RWPE1 (cell line): ENCODE data around the gene KAZN.

Experiments
- CTCF ChIA-PET: fragments of 350-600 bp; sonication (Branson Sonifier 250); formaldehyde crosslinking; extraction: SDS; loops from one replicate; lab custom pipeline; 2021; lab: Yijun Ruan, JAX
- POLR2A ChIA-PET: fragments of 400-600 bp; formaldehyde crosslinking; extraction: SDS; loops from one replicate; lab custom pipeline; 2020; ENCODE audit warnings: antibody characterized with exemption; ENCODE audit not compliant: low non-redundant PET; lab: Yijun Ruan, JAX
- DNase-seq: peaks from one replicate; pipeline ENCODE4 v3.0.0; 2012; ENCODE audit warnings: low spot score
- H3K27ac ChIP-seq: fragments of 450-650 bp; 2 replicates; pipeline ENCODE4 v1.5.1; 2017
- CTCF ChIP-seq: fragments of 450-650 bp; conservative IDR thresholded peaks from 2 replicates; pipeline ENCODE4 v1.5.1; 2017; ENCODE audit warnings: low read depth, mild to moderate bottlenecking

The KAZN gene

GRCh38 chr1:14650951-14651350, 52.5 kb downstream of the KAZN start:
- ChIA-PET POLR2A (no interaction called here), CTCF (no interaction called here)
- no peak for DNase-seq
- no peak for TF ChIP-seq CTCF
- no peak overlapping the region for H3K27ac ChIP-seq

GRCh38 chr1:14652840-14653239, 54.4 kb downstream of the KAZN start:
- DNase-seq: no peak
- H3K27ac ChIP-seq: no peak overlapping the region
- CTCF ChIA-PET: no interaction called here
- TF ChIP-seq CTCF: no peak
- POLR2A ChIA-PET: no interaction called here

GRCh38 chr1:14653461-14653960, 55.0 kb downstream of the KAZN start:
- ChIA-PET CTCF (interaction anchor here (0.7 kb wide), 1 partner anchor 767 kb away, joined by 5 read pairs; no protein-coding TSS in a partner anchor), POLR2A (no interaction called here)
- no peak for TF ChIP-seq CTCF
- H3K27ac ChIP-seq: no peak overlapping the region
- DNase-seq: no peak

- no peak for DNase-seq
- CTCF ChIA-PET: interaction anchor here (1.1 kb wide), 1 partner anchor 18 kb away, joined by 3 read pairs; no protein-coding TSS in a partner anchor
- no peak overlapping the region for H3K27ac ChIP-seq
- TF ChIP-seq CTCF: no peak
- POLR2A ChIA-PET: no interaction called here
Observed at GRCh38 chr1:14654554-14654953, 56.1 kb downstream of the KAZN start.

GRCh38 chr1:14655385-14655784, 56.9 kb downstream of the KAZN start:
- ChIA-PET POLR2A (no interaction called here), CTCF (interaction anchor here (0.6 to 1.1 kb wide), 2 partner anchors 18 to 134 kb away, joined by 3 to 7 read pairs; no protein-coding TSS in a partner anchor)
- no peak for DNase-seq
- no peak overlapping the region for H3K27ac ChIP-seq
- TF ChIP-seq CTCF: no peak

GRCh38 chr1:14656384-14656937, 58.0 kb downstream of the KAZN start:
- DNase-seq: no peak
- TF ChIP-seq CTCF: no peak
- ChIA-PET POLR2A (no interaction called here), CTCF (no interaction called here)
- H3K27ac ChIP-seq: no peak overlapping the region
